ENCODE data around the gene ZNF142.

Gene ZNF142

GRCh38 chr2:218648088-218648786 is 11.2 kb downstream of the ZNF142 start:
- no peak for DNase-seq (ENCODE audit: low read depth, low spot score)

GRCh38 chr2:218645126-218645525 is 14.3 kb downstream of the ZNF142 start:
- DNase-seq (ENCODE audit: low read depth, low spot score): no peak

GRCh38 chr2:218644721-218645120 is 14.7 kb downstream of the ZNF142 start:
- no peak for DNase-seq (ENCODE audit: low read depth, low spot score)

- DNase-seq (ENCODE audit: low read depth, low spot score): no peak
Measured at GRCh38 chr2:218643751-218644310, 15.6 kb downstream of the ZNF142 start.

- no peak for DNase-seq (ENCODE audit: low read depth, low spot score)
Measured at GRCh38 chr2:218642786-218643185, 16.6 kb downstream of the ZNF142 start.

GRCh38 chr2:218642121-218642656 is 17.2 kb downstream of the ZNF142 start:
- DNase-seq (ENCODE audit: low read depth, low spot score): no peak

GRCh38 chr2:218638372-218638771 is 21.1 kb downstream of the ZNF142 start:
- no peak for DNase-seq (ENCODE audit: low read depth, low spot score)

GRCh38 chr2:218635719-218636118 is 23.7 kb downstream of the ZNF142 start:
- DNase-seq (ENCODE audit: low read depth, low spot score): no peak

GRCh38 chr2:218631837-218632236 is 27.6 kb downstream of the ZNF142 start:
- DNase-seq (ENCODE audit: low read depth, low spot score): no peak

- no peak for DNase-seq (ENCODE audit: low read depth, low spot score)
Measured at GRCh38 chr2:218627939-218628338, 31.5 kb downstream of the ZNF142 start.

- DNase-seq (ENCODE audit: low read depth, low spot score): no peak
Measured at GRCh38 chr2:218626369-218626768, 33.1 kb downstream of the ZNF142 start.

GRCh38 chr2:218623366-218623705 is 36.1 kb downstream of the ZNF142 start:
- DNase-seq (ENCODE audit: low read depth, low spot score): no peak

- DNase-seq (ENCODE audit: low read depth, low spot score): no peak
Measured at GRCh38 chr2:218622606-218623365, 36.6 kb downstream of the ZNF142 start.

- DNase-seq (ENCODE audit: low read depth, low spot score): no peak
Measured at GRCh38 chr2:218621007-218621406, 38.4 kb downstream of the ZNF142 start.

GRCh38 chr2:218618102-218618860 is 41.1 kb downstream of the ZNF142 start:
- DNase-seq (ENCODE audit: low read depth, low spot score): no peak

- no peak for DNase-seq (ENCODE audit: low read depth, low spot score)
Measured at GRCh38 chr2:218615868-218616315, 43.5 kb downstream of the ZNF142 start.

GRCh38 chr2:218607436-218608115 is 51.8 kb downstream of the ZNF142 start, which contains the start of gene PLCD4:
PLCD4 (plus strand) TSS chr2:218607899; CDS start chr2:218615740, 7,841 bp downstream.
- no peak for DNase-seq (ENCODE audit: low read depth, low spot score)

GRCh38 chr2:218605432-218605831 is 54.0 kb downstream of the ZNF142 start:
- DNase-seq (ENCODE audit: low read depth, low spot score): no peak
